GM19324 (cell line): ENCODE measurements around the gene SLC6A11.

Experiments used
- ATAC-seq: cut with Tn5 transposase; IDR thresholded peaks from one replicate; pipeline ENCODE4 v1.9.1; 2021; ENCODE audit warnings: mild to moderate bottlenecking, moderate library complexity; ENCODE audit not compliant: unreplicated experiment, low FRiP score

Gene SLC6A11

DNA sequence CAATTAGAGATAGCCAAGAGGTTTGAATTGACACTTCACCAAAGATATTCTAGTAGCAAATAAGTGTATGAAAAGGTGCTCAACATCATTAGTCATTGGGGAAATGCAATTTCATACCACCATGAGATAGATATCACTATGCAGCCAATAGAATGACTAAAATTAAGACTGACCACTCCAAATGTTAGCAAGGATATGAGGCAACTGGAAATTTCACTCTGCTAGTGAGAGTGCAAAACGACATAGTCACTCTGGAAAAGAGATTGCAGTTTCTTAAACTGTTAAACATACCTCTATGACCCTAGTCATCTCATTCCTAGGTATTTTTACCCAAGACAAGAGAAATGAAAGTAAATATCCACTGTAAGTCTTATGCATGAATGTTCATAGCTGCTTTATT is 27.6 kb upstream of the SLC6A11 start:
- no peak for ATAC-seq

DNA sequence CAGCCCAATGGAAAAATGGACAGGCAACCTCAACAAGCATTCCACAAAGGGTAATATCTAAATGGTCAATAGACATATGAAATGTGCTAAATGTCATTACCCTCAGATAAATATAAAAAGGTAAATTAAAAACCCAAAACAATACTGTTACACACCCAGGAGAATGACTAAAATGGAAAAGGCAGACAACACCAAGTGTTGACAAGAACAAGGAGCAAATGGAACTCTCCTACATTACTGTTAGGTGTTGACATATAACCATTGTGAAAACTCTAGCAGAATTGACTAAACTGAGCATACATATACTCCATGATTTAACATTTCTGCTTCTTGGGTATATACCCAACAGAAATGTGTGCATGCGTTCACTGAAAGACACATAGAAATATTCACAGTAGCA is 25.3 kb upstream of the SLC6A11 start:
- ATAC-seq, result no peak

DNA sequence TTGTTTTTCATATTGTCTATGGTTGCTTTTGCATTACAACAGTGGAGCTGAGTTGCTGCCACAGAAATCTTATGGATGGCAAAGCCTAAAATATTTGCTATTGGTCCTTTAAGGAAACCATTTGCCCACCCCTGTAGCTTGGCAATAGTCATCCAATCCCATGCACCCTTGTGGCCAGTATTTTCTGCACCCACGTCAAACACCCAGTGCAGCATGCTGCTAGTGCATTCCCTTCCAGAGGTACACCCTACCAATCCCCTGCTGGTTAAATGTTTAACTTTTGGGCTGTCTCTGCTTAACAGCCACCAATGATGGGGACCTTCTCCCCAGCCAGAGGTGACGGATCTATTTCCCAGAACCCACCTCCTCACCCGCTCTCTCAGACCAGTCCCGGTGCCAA is 23.8 kb upstream of the SLC6A11 start:
- ATAC-seq, result no peak

DNA sequence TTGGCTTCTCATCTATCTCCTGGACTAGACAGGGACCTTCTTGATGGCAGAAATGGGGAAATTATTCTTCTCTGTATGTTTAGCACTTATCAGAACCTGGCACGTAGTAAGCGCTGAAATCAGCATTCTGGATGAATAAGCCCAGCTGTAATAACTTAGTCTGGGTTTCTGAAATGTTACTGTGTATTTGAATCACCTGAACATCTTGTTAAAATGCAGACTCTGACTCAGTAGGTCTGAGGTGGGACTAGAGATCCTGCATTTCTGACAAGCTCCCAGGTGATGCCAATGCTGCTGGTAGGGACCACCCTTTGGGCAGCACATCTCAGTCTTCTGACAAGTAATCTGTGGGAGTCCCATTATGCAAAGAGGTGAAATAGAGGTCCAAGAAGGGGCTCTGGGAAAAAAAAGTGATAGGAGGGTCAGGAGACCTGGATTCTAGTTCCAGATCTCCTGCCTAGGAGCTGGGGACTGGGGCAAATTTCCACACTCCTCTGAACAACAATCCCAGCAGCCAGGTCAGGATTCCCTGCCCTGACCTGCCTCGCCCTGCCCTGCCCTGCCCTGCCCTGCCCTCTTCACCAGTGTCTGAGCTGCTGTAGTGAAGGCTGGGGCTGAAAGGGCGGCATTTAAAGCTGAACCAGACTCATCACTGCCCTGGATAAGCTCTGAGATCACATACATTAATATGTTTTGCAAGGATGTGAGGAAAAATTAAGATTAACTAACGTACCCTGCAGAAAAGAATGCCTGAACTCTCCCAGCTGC is 17.2 kb upstream of the SLC6A11 start:
- ATAC-seq, result no peak

DNA sequence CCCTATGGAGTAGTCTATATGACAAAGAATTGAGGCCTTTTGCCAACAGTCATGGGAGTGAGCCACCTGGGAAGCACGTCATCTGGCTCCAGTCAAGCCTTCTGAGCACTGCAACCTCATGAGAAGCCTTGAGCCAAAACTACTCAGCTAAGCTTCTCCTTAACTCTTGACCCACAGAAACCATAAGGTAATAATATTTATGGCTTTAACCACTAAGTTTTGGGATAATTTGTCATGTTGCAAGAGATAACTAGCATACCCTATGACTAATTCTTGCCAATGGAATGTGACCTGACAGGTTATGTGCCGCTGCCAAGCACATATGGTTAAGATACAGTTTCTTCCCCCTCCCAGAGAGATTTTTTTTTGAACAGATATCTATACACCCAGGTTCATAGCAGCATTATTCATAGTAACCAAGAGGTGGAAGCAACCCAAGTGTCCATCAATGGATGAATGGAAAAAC is 11.8 kb upstream of the SLC6A11 start:
- ATAC-seq, result no peak

DNA sequence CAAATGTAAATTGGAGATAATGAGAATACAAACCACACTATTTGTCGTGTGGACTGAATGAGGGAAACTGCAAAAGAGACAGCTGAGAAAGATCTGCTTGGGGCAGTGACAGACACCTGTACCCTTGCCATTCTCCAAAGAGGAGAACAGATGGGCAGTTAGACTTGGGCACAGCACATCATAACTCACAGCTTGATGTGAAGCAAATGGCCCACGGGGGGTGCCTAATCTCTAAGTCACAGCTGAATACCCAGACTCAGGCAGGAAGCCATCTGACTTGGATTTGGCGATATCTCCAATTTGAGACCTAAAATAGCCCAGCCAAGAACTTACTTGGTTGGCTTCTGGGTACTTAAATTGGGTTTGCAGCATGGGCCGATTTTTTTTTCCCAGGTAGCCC is 10.0 kb upstream of the SLC6A11 start:
- no peak for ATAC-seq

DNA sequence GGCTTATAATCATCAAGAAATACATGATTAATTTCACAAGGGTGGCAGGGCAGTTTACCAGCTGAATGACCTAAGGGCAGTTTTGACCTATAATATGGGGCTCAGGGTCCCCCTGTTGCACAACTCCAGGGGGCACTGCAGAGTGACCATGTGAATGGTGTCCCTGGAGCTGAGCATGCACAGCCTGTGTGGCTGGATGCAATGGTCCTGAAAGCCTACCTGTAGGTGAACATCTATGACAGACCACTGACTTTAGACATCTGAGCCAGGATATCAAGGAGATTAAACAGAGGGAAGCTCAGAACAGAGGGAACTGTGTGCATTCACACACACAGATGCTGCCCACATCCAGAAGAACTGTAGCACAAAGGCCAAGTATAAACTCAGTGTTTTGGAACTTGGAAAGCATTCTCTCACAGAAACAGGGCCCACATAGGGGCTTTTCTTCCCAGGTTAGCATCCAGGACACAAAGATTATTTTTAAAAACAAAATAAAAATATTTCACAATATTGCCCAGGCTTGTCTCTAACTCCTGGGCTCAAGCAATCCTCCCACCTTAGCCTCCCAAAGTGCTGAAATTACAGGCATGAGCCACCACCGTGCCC is 7.8 kb upstream of the SLC6A11 start:
- no peak for ATAC-seq

DNA sequence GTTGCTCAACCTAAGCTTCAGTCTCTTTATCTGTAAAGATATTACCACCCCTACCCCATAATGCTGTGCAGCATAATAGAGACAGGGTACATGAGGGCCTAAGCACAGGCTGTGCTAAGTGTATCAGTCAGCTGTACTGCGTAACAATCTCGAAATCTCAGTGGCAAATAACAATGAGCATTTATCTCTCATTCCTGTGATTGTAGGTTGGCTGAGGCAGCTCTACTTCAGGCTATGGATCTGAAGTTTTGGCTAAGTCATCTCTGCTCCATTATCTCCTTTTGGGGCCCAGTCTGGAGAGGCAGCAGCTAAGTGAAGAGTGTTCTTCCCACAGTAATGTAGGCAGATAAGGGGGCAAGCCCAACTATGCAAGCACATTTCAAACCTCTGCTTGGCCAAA is 7.1 kb upstream of the SLC6A11 start:
- ATAC-seq, result no peak

DNA sequence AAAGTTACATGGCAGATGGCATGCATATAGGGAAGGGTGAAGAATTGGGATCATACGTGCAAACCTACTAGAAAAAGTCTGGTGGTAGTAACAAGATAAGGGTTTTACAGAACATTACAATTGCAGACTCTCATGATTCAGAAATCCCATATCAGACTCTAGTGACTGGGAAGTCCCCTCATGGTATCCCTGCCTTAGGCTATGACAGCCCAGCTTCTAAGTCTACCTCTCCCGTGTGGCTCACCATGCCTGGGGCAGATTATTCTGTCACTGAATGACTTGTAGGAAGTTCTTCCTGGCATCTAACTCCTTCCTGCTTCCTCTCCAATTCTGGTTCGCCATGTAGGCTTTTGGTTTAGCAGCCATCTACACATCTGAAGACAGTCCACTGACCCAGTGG is 5.7 kb upstream of the SLC6A11 start:
- no peak for ATAC-seq

DNA sequence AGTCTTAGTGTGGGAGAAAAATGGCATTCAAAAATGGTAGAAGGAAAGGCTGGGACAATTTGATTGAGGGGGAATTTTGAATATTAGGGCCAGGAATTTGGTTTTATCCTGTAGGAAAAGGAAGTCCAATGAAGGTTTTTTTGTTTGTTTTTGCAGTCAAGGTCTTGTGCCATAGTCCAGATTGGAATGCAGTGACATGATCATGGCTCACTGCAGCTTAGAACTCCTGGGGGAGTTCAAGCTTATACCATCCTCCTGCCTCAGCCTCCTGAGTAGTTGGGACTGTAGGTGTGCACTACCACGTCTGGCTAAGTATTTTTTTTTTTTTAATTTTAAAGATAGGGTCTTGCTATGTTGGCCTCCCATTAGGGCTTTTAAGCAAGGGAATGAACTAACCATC is 2.6 kb upstream of the SLC6A11 start:
- ATAC-seq, result no peak

DNA sequence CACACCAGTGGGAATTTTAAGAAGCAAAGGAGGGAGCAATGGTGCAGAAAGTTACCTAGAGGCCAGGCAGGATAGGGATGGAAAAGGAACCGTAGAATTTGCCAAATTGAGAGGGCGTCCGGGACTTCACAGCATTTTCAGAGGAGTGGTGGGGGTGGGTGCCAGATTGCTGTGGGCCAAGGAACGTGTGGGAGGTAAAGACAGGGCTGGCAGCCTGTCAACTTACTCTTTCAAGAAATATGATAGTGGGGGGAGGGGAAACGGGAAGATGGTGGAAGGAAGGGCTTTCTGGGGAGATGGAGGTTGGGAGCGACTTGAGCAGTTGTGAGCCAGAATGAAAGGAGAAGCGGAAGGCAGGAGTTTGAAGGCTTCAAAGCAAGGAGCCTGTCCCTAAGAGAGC is 1.4 kb upstream of the SLC6A11 start:
- no peak for ATAC-seq

DNA sequence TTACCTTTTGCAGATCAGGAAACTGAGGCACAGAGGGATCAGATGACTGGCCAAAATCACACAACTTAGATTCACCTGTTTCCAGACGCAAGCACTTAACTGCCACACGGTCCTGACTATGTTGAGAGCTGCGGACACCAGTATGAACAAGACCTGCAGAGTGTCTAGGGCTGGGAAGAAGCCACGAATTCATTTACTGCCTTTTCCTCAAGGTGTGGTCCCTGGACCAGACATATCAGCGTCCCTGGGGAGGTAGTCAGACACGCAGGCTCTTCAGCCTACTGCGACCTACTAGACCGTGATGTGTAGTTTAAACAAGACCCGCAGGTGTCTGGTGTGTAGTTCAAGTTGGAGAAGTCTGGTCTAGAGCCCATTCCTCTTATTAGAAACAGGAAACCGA is 541 bp upstream of the SLC6A11 start:
- ATAC-seq, result no peak

DNA sequence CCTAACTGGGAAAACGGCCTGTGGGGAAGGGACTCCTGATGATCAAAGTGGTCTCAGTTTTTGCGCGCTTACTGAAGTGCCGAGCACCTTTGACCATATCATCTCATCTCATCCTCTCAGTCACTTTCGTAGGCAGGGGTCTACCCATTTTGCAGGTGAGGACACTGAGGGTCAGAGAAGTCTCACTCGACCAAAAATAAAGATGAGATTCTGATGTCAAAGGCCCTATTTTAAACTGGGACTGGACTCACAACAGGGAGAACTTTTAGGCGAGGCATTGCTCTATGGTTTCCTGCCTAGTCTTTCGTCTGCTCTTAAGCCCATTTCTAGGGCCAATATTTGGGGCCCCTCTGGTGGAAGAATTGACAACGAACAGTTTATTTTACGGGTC is 830 bp downstream of the SLC6A11 start:
- no peak for ATAC-seq

DNA sequence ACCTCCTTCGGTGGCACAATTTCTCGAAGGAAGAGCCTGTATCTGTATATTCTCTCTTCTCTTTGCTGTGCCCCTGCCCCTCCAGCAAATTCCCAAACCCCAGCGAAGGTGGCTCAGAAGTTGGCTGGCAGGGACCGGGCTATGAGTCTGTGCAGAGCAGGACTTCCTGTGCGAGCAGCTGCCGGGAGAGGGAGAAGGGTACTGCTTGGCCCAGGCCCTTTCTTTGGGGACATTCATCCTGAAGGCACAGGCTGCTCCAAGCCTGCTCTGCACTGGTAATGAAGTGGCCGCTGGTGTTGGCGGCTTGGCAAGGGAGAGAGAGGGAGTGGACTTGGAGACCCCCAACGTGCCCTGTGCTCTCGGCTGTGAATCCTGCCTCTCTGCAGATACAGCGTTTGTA is 1.5 kb downstream of the SLC6A11 start:
- no peak for ATAC-seq

DNA sequence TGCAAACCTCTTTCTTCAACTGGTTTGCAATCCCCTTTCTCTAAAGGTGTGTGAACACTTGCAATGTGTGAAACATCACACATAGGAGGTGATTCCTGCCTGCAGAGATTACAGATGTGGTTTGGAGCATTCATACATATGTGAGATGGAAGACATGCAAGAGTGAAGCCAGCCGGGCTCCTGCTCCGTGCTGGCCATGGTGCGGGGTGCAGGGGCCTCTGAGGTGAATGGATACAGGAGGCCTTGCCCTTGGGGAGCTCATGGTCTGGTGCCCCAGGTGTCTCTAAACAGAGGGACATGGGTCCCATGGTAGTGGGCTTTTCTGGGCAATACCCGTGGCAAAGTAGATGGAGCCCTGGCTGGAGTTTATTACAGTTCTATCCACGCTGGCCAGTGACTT is 6.0 kb downstream of the SLC6A11 start:
- no peak for ATAC-seq

DNA sequence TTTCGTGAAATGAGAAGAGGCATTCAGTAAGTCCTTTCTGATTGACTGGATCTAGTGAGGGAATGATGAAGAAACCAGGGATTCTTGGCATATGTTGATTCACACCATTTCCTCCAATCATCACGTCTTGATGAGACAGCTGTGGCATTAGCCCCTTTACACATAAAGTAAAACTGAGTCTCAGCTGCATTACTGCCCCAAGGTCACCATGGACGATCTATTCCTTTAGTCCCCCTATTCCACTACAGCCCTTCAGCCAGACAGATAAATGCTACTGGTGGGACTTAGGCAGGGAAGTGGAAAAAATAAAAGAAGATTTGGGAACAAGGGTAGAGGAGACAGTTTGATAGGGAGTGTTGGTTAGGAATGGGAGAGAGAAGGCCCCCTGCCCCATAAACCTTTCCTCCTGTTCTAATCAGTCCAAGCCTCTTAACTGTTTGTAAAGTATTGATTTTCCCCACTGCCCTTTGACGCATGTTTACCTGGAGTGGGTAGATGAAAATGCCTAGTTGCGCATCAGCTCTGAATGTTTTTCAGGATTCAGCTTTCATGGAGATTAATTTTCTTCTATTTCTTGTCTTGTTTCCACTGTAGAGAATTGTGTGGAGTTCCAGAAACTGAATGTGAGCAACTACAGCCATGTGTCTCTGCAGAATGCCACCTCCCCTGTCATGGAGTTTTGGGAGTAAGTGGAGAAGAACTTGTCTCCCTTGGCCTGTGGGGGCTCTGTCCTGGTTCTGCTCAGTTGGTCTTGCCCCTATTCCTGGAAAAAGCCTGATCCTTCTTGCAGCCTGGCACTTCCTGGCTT is 6.9 kb downstream of the SLC6A11 start:
- ATAC-seq, result no peak

DNA sequence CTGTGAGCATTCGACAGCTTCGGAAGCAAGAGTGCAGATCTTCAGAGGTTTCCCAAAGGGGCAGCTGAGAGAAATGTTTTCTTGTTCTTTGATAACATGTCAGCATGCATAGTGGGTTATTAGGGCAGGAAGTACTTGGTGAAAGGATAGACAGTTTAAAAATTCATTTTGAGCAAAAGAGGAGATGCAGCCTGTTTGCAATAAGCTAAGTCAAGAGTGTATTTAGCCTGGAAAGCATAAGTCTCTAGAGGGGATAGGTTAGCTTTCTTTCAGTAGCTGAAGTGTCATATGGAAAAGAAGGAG is 7.4 kb downstream of the SLC6A11 start:
- ATAC-seq, result no peak

DNA sequence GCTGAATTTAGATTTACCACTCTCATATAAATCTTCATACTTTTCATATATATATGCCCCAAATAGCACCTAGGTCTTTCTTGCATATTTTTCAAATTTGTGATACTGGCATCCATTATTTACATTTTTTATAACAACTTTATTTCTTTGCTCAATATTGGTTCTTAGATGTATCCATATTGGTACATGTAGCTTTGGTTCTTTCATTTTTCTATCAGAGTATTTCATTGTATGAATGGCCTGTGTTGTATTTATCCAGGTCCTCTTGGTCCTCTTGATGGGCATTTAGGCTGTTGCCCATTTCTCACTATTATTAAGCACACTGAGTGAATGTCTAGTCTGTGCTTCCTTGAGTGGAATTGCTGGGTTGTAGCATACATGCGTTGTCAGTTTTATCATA is 8.4 kb downstream of the SLC6A11 start:
- ATAC-seq, result no peak

DNA sequence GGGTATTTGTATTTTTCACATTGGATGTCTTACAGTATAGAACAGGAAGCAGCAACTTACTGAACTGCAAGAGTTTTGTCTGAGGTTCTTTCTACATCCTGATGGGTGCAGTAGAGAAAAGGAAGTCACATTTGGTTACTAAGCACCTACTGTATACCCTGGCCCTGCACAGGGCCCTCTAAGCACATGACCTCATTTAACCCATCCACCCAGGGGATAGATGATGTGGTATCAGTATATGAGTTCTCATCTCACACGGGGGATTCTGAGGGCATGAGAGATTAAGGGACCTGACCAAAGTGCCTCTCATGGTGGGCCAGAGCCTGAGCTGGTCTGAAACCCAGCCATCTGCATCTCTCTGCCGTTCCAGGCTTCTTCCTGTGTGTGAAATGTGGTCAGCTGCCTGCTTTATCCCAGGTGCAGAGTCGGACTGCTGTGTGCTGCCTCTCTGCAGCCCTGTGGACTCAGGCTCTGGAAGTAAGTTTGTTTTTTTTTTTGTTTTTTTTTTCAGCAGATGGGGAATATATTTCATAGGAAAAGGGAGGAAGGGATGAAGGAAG is 17.9 kb downstream of the SLC6A11 start:
- ATAC-seq, result no peak

DNA sequence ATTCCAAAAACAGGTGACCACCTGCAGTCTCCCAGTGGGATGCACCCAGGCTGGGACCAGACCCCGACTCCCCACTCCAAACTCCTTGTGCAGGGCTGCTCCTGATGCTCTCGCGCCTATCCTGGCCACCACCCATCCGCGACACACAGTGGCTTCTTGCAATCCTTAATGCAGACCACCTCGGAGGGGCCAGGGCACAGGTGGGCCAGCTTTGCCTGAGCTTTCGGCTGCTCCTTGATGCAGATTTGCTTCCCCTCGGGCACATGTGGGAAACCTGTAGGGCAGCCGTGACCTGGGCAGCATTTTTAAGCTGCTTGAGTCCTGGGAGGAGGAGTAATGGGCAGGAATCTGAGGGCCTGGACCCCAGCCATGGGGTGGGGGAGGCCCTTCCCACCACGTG is 18.9 kb downstream of the SLC6A11 start:
- no peak for ATAC-seq

DNA sequence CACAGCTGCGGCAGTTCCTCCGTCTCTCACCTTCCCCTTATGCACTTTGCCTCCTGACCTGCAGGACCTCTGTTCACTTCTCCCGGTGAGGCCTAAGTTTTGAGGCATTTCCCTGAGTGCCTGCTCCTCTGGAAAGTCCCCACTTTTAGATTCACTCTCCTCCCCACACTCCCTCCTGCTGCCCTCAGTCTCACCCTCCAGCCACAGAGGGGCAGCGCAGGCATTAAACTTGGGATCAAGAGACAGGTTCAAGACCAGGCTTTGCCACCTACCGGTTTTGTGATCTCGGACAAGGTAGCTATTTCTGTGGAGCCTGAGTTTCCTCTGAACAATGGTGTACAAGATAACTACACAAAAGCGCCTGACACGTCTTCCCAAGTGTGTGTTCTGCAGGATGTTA is 19.4 kb downstream of the SLC6A11 start:
- ATAC-seq, result no peak

DNA sequence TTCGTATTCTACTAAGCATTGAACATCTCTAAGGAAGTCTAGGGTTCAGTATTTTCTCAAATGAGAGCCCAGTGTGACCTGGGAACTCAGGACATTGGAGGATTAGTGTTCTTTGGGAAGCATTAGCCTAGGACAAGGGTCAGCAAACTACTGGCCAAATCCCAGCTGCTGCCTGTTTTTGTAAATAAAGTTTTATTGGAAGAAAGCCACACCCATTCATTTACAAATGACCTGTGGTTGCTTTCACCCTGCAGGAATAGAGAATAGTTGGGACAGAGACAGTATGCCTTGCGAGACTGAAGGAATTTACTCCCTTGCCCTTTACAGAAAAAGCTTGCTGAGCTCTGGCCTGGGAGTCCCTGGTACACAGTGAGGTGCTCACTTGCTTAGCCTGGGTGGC is 20.6 kb downstream of the SLC6A11 start:
- ATAC-seq, result no peak
